ENCODE measurements around the gene CDC14A.

The CDC14A gene

GRCh38 chr1:100506217-100506616, 153.9 kb downstream of the CDC14A start:
- no peak for TF ChIP-seq CTCF (conservative IDR thresholded peaks at IDR 0.05; ENCODE audit: low read depth, low read length)

GRCh38 chr1:100510451-100510850, 158.1 kb downstream of the CDC14A start:
- Histone ChIP-seq H3K27ac (no peak overlapping the region), H3K9ac (no peak overlapping the region), H3K4me3 (IDR thresholded peaks at IDR 0.05; ENCODE audit: insufficient read depth, low read depth, low read length) (no peak overlapping the region), H3K4me1 (ENCODE audit: low read depth, poor library complexity, severe bottlenecking) (no peaks in the 10 kb centered on the region), H4K20me1 (ENCODE audit: insufficient read depth) (no peaks in the 10 kb centered on the region), H3K27me3 (ENCODE audit: insufficient read depth, low read depth) (no peaks in the 10 kb centered on the region), H2AFZ (ENCODE audit: low read depth) (no peak overlapping the region), H3K79me2 (ENCODE audit: insufficient read depth, low read depth) (no peaks in the 10 kb centered on the region), H3K36me3 (ENCODE audit: insufficient read depth) (no peaks in the 10 kb centered on the region), H3K4me2 (no peak overlapping the region)
- no peak for TF ChIP-seq CTCF (conservative IDR thresholded peaks at IDR 0.05; ENCODE audit: low read depth, low read length)

More at GRCh38 chr1:100506217-100506616, 153.9 kb downstream of the CDC14A start:
- H3K27me3 ChIP-seq (ENCODE audit: insufficient read depth, low read depth), result no peaks in the 10 kb centered on the region
- no peaks in the 10 kb centered on the region for H4K20me1 ChIP-seq (ENCODE audit: insufficient read depth)
- no peak overlapping the region for H3K27ac ChIP-seq
- H3K4me2 ChIP-seq, result no peak overlapping the region
- no peak overlapping the region for H2AFZ ChIP-seq (ENCODE audit: low read depth)
- H3K4me3 ChIP-seq (IDR thresholded peaks at IDR 0.05; ENCODE audit: insufficient read depth, low read depth, low read length), result no peak overlapping the region
- no peaks in the 10 kb centered on the region for H3K79me2 ChIP-seq (ENCODE audit: insufficient read depth, low read depth)
- peaks cover 8% of the 10 kb centered on the region for H3K4me1 ChIP-seq (ENCODE audit: low read depth, poor library complexity, severe bottlenecking)
- no peaks in the 10 kb centered on the region for H3K36me3 ChIP-seq (ENCODE audit: insufficient read depth)
- no peak overlapping the region for H3K9ac ChIP-seq

- H3K4me3 ChIP-seq (IDR thresholded peaks at IDR 0.05; ENCODE audit: insufficient read depth, low read depth, low read length), result no peak overlapping the region
- no peak overlapping the region for H3K9ac ChIP-seq
- H3K27me3 ChIP-seq (ENCODE audit: insufficient read depth, low read depth), result no peaks in the 10 kb centered on the region
- H4K20me1 ChIP-seq (ENCODE audit: insufficient read depth), result no peaks in the 10 kb centered on the region
- H3K36me3 ChIP-seq (ENCODE audit: insufficient read depth), result no peaks in the 10 kb centered on the region
- H3K4me1 ChIP-seq (ENCODE audit: low read depth, poor library complexity, severe bottlenecking), result no peaks in the 10 kb centered on the region
- H2AFZ ChIP-seq (ENCODE audit: low read depth), result no peak overlapping the region
- no peak overlapping the region for H3K4me2 ChIP-seq
- no peak for TF ChIP-seq CTCF (conservative IDR thresholded peaks at IDR 0.05; ENCODE audit: low read depth, low read length)
- no peaks in the 10 kb centered on the region for H3K79me2 ChIP-seq (ENCODE audit: insufficient read depth, low read depth)
- H3K27ac ChIP-seq, result no peak overlapping the region
These were observed 158.8 kb downstream of the CDC14A start for GRCh38 chr1:100511058-100511457.

GRCh38 chr1:100511773-100512172, 159.5 kb downstream of the CDC14A start:
- H3K27me3 ChIP-seq (ENCODE audit: insufficient read depth, low read depth), result no peaks in the 10 kb centered on the region
- H3K9ac ChIP-seq, result no peak overlapping the region
- H3K4me3 ChIP-seq (IDR thresholded peaks at IDR 0.05; ENCODE audit: insufficient read depth, low read depth, low read length), result no peak overlapping the region
- no peaks in the 10 kb centered on the region for H3K36me3 ChIP-seq (ENCODE audit: insufficient read depth)
- no peaks in the 10 kb centered on the region for H4K20me1 ChIP-seq (ENCODE audit: insufficient read depth)
- H3K79me2 ChIP-seq (ENCODE audit: insufficient read depth, low read depth), result no peaks in the 10 kb centered on the region
- H3K4me2 ChIP-seq, result no peak overlapping the region
- no peak for TF ChIP-seq CTCF (conservative IDR thresholded peaks at IDR 0.05; ENCODE audit: low read depth, low read length)
- no peaks in the 10 kb centered on the region for H3K4me1 ChIP-seq (ENCODE audit: low read depth, poor library complexity, severe bottlenecking)
- no peak overlapping the region for H3K27ac ChIP-seq
- H2AFZ ChIP-seq (ENCODE audit: low read depth), result no peak overlapping the region
